ENCODE data around the gene POLR2I.

The POLR2I gene

DNA sequence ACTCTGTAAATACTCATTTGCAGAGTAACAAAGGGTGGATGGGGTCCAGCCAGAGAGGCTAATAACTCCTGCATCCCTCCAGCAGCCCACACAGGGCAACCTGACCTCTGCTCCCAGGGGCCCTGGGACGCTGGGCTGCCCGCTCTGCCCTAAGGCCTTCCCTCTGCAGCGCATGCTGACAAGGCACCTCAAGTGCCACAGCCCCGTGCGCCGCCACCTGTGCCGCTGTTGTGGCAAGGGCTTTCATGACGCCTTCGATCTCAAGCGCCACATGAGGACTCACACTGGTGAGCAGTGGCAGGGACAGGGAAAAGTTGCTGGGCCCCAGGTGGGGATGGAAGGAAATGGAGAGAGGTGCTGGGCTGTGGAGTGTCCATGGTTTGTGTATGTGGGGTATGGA lies 2.0 kb downstream of the POLR2I start:
- peaks cover 10% of the 10 kb centered on the region; the same call in 1 of the 2 replicates for H3K4me1 ChIP-seq (ENCODE audit: low read length)
- no peak overlapping the region for H3K27ac ChIP-seq (ENCODE audit: low read length)
- no peaks in the 10 kb centered on the region for H4K20me1 ChIP-seq (ENCODE audit: insufficient read depth, low read length)
- H3K79me2 ChIP-seq (ENCODE audit: low read length), result peaks cover 23% of the 10 kb centered on the region
- H2AFZ ChIP-seq (ENCODE audit: low read length), result no peak overlapping the region
- no peak overlapping the region for H3K4me2 ChIP-seq (ENCODE audit: low read depth, low read length)
- H3K27me3 ChIP-seq (replicated peaks; ENCODE audit: insufficient read depth, low read length), result no peaks in the 10 kb centered on the region
- H3K9me2 ChIP-seq (replicated peaks; ENCODE audit: insufficient read depth, low read length), result no peaks in the 10 kb centered on the region
- no peaks in the 10 kb centered on the region for H3K36me3 ChIP-seq (replicated peaks; ENCODE audit: insufficient read depth, low read length)
- H3F3A ChIP-seq (ENCODE audit: insufficient read depth, low read length), result no peaks in the 10 kb centered on the region
- H3K9me3 ChIP-seq (replicated peaks; ENCODE audit: insufficient read depth, low read length), result no peaks in the 10 kb centered on the region
- no peak overlapping the region for H3K9ac ChIP-seq (ENCODE audit: low read length)
- H3K4me3 ChIP-seq (ENCODE audit: low read length), result no peak overlapping the region
- DNase-seq, result no peak
- no peak for TF ChIP-seq EZH2 (optimal IDR thresholded peaks at IDR 0.05; ENCODE audit: low read depth, low read length)
- TF ChIP-seq EZH2phosphoT487 (IDR thresholded peaks at IDR 0.05; ENCODE audit: low read length), result no peak
- TF ChIP-seq, protein P1, sequence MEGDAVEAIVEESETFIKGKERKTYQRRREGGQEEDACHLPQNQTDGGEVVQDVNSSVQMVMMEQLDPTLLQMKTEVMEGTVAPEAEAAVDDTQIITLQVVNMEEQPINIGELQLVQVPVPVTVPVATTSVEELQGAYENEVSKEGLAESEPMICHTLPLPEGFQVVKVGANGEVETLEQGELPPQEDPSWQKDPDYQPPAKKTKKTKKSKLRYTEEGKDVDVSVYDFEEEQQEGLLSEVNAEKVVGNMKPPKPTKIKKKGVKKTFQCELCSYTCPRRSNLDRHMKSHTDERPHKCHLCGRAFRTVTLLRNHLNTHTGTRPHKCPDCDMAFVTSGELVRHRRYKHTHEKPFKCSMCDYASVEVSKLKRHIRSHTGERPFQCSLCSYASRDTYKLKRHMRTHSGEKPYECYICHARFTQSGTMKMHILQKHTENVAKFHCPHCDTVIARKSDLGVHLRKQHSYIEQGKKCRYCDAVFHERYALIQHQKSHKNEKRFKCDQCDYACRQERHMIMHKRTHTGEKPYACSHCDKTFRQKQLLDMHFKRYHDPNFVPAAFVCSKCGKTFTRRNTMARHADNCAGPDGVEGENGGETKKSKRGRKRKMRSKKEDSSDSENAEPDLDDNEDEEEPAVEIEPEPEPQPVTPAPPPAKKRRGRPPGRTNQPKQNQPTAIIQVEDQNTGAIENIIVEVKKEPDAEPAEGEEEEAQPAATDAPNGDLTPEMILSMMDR (IDR thresholded peaks at IDR 0.05; ENCODE audit: low read length), result no peak

DNA sequence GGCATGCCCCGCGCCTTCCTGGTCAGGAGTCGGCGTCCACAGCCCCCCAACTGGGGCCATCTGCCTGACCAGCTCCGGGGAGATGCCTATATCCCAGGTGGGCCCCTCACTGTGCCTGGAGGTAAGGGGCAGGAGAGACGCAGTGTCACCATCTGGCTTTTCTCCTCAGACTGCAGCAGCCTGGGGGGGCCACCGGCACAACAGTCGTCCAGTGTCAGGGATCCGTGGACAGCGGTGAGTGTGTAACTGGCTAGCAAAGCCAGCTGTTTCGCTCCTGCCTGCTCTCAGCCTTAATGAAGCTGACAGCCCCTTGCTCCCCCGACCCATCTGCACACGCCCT lies 3.5 kb downstream of the POLR2I start:
- Histone ChIP-seq H3K27ac (ENCODE audit: low read length) (no peak overlapping the region), H3K4me3 (ENCODE audit: low read length) (no peak overlapping the region), H3K4me2 (ENCODE audit: low read depth, low read length) (no peak overlapping the region), H3K9me3 (replicated peaks; ENCODE audit: insufficient read depth, low read length) (no peaks in the 10 kb centered on the region), H3K4me1 (ENCODE audit: low read length) (peaks cover 8% of the 10 kb centered on the region; the same call in 1 of the 2 replicates), H4K20me1 (ENCODE audit: insufficient read depth, low read length) (no peaks in the 10 kb centered on the region), H3F3A (ENCODE audit: insufficient read depth, low read length) (no peaks in the 10 kb centered on the region; the same call in 1 of the 2 replicates), H2AFZ (ENCODE audit: low read length) (no peak overlapping the region), H3K9ac (ENCODE audit: low read length) (no peak overlapping the region), H3K79me2 (ENCODE audit: low read length) (peaks cover 18% of the 10 kb centered on the region), H3K9me2 (replicated peaks; ENCODE audit: insufficient read depth, low read length) (no peaks in the 10 kb centered on the region), H3K27me3 (replicated peaks; ENCODE audit: insufficient read depth, low read length) (no peaks in the 10 kb centered on the region), H3K36me3 (replicated peaks; ENCODE audit: insufficient read depth, low read length) (no peaks in the 10 kb centered on the region)
- no peak for TF ChIP-seq EZH2 (optimal IDR thresholded peaks at IDR 0.05; ENCODE audit: low read depth, low read length)
- no peak for TF ChIP-seq EZH2phosphoT487 (IDR thresholded peaks at IDR 0.05; ENCODE audit: low read length)
- TF ChIP-seq, protein P1 (IDR thresholded peaks at IDR 0.05; ENCODE audit: low read length), result no peak
- no peak for DNase-seq

DNA sequence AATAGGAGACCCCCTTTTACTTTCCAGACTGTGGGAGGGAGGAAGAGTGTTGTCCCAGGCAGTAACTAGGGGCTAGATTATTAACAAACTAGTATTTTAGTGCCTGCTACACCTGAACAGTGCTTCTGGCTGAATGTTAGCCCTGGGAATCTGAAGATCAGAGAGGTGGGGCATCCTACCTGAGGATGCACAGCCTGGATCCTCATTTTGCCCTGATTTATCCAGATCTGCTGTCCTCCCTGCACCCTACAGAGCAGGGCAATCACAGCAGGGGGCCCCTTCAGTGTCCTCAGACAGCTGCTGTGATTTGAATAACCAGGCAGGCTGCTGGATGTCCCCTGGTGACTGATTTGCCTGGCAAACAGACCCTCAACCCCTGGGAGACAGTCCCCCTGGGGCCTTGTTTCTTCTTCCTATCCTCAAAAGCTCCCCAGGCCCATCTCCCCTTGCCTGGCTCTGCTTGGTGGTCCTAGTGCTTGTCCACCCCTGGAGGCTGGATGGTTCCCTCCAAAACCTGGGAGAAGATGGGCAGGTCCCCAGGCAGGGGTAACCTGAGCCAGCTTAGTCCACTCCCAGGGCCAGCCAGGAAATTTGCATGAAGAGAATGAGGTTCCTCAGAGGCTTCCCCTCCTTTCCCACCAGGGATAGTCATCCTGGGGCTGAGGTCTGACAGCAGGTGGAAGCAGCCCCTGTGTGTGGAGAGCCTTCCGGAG lies 4.0 kb downstream of the POLR2I start, which contains the start of gene OVOL3:
Gene OVOL3 (plus strand): TSS at position 657 of the 713 bp plus-strand sequence. CDS start 60 bp downstream, outside the sequence.
- Histone ChIP-seq H3F3A (ENCODE audit: insufficient read depth, low read length) (no peaks in the 10 kb centered on the region; the same call in 1 of the 2 replicates), H3K79me2 (ENCODE audit: low read length) (peaks cover 14% of the 10 kb centered on the region), H2AFZ (ENCODE audit: low read length) (no peak within 1 kb of the TSS), H3K9ac (ENCODE audit: low read length) (no peak within 1 kb of the TSS), H3K4me2 (ENCODE audit: low read depth, low read length) (no peak within 1 kb of the TSS), H3K27me3 (replicated peaks; ENCODE audit: insufficient read depth, low read length) (no peaks in the 10 kb centered on the region), H3K27ac (ENCODE audit: low read length) (no peak within 1 kb of the TSS), H3K9me3 (replicated peaks; ENCODE audit: insufficient read depth, low read length) (no peaks in the 10 kb centered on the region), H3K36me3 (replicated peaks; ENCODE audit: insufficient read depth, low read length) (no peaks in the 10 kb centered on the region), H3K9me2 (replicated peaks; ENCODE audit: insufficient read depth, low read length) (no peaks in the 10 kb centered on the region), H4K20me1 (ENCODE audit: insufficient read depth, low read length) (no peaks in the 10 kb centered on the region), H3K4me1 (ENCODE audit: low read length) (0 out of 2 replicates have a peak, but pooled peaks cover 5% of the 10 kb centered on the region), H3K4me3 (ENCODE audit: low read length) (no peak within 1 kb of the TSS)
- no peak for DNase-seq
- TF ChIP-seq EZH2phosphoT487 (IDR thresholded peaks at IDR 0.05; ENCODE audit: low read length) (no peak), EZH2 (optimal IDR thresholded peaks at IDR 0.05; ENCODE audit: low read depth, low read length) (no peak)
- TF ChIP-seq, protein P1 (IDR thresholded peaks at IDR 0.05; ENCODE audit: low read length), result no peak
